HL-60 (cell line): ENCODE measurements around the gene AHRR.
"Not testable (repeated sequence)": the region's sequence is repeated elsewhere in the genome, so short reads cannot be mapped to it uniquely, and the experiment has no call there.

Experiments used
- DNase-seq, 2 experiments: peaks; one replicate each; pipeline ENCODE4 v3.0.0-alpha.2; 2010 to 2020; ENCODE audit warnings: low read depth in 1 of 2, low spot score in 1 of 2
- H3K27ac ChIP-seq: fragments of 250-450 bp; sonication (Bioruptor Pico); replicated peaks from 2 replicates; pipeline ENCODE4 v1.5.1; 2020; ENCODE audit warnings: mild to moderate bottlenecking, moderate library complexity
- H3K27me3 ChIP-seq: fragments of 250-450 bp; sonication (Bioruptor Pico); 2 replicates; pipeline ENCODE4 v1.5.1; 2021; ENCODE audit warnings: mild to moderate bottlenecking, moderate library complexity; ENCODE audit not compliant: insufficient read depth, poor library complexity, severe bottlenecking
- H3K4me3 ChIP-seq: replicated peaks from 2 replicates; pipeline ENCODE4 v1.5.1; 2011; ENCODE audit warnings: mild to moderate bottlenecking, control low read depth, low read length; ENCODE audit not compliant: insufficient read depth
- GABPA ChIP-seq: IDR thresholded peaks from 2 replicates; pipeline ENCODE4 v1.6.1; 2012; ENCODE audit warnings: low read depth
- POLR2AphosphoS5 ChIP-seq: IDR thresholded peaks from 2 replicates; pipeline ENCODE4 v1.6.1; 2012; ENCODE audit warnings: low read depth
- REST ChIP-seq: IDR thresholded peaks from 2 replicates; pipeline ENCODE4 v1.6.1; 2012; ENCODE audit warnings: low read depth; ENCODE audit not compliant: insufficient replicate concordance
- SPI1 ChIP-seq: IDR thresholded peaks from 2 replicates; pipeline ENCODE4 v1.6.1; 2012; ENCODE audit warnings: low read depth, mild to moderate bottlenecking, borderline replicate concordance
- TF ChIP-seq, protein P1 (sequence below): IDR thresholded peaks from one replicate; pipeline ENCODE4 v1.5.1; 2011; ENCODE audit warnings: low read length, control low read depth, inconsistent platforms; ENCODE audit not compliant: insufficient read depth

The AHRR gene

DNA sequence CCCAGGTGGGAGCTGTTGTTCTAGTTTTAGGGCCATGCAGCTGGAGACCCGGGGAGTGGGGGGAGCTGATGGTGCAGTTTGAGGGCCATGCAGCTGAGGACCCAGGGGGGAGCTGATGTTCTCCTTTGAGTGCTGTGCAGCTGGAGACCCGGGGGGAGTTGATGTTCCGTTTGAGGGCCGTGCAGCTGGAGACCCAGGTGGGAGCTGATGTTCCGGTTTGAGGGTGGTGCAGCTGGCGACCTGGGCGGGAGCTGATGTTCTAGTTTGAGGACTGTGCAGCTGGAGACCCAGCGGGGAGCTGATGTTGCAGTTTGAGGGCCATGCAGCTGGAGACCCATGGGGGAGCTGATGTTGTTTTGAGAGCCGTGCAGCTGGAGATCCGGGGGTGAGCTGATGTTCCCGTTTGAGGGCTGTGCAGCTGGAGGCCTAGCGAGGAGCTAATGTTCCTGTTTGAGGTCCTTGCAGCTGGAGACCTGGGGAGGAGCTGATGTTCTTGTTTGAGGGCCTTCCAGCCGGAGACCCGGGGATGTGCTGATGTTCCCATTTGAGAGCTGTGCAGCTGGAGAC lies 35.4 kb upstream of the AHRR start:
- H3K27me3 ChIP-seq: no peaks in the 10 kb centered on the region
- TF ChIP-seq POLR2AphosphoS5: no peak
- TF ChIP-seq SPI1: no peak
- TF ChIP-seq GABPA: no peak
- TF ChIP-seq REST: no peak
- TF ChIP-seq, protein P1, sequence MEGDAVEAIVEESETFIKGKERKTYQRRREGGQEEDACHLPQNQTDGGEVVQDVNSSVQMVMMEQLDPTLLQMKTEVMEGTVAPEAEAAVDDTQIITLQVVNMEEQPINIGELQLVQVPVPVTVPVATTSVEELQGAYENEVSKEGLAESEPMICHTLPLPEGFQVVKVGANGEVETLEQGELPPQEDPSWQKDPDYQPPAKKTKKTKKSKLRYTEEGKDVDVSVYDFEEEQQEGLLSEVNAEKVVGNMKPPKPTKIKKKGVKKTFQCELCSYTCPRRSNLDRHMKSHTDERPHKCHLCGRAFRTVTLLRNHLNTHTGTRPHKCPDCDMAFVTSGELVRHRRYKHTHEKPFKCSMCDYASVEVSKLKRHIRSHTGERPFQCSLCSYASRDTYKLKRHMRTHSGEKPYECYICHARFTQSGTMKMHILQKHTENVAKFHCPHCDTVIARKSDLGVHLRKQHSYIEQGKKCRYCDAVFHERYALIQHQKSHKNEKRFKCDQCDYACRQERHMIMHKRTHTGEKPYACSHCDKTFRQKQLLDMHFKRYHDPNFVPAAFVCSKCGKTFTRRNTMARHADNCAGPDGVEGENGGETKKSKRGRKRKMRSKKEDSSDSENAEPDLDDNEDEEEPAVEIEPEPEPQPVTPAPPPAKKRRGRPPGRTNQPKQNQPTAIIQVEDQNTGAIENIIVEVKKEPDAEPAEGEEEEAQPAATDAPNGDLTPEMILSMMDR: no peak
- DNase-seq: no peak
- no peak overlapping the region for H3K27ac ChIP-seq
- H3K4me3 ChIP-seq: no peak overlapping the region

DNA sequence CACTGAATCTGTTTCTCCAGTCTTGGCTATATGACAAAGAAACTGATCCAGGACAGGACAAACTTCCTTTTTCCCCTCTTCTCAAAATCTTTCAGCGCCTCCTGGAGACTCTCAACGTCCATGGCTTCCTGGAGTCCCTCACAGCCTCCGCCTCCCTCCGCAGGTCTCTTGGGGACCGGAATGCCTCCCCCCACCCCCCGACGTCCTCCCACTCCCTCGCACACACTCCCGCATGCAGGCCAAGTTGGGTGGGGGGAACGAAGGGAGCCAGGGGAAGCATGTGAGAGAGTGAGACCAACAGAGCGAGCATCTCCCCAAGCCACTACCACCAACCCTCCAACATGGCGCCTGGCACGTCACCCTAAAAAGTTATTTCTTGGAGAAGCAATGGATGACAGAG lies 31.3 kb upstream of the AHRR start:
- DNase-seq, H3K27me3 ChIP-seq, H3K4me3 ChIP-seq, H3K27ac ChIP-seq: not testable (repeated sequence)

DNA sequence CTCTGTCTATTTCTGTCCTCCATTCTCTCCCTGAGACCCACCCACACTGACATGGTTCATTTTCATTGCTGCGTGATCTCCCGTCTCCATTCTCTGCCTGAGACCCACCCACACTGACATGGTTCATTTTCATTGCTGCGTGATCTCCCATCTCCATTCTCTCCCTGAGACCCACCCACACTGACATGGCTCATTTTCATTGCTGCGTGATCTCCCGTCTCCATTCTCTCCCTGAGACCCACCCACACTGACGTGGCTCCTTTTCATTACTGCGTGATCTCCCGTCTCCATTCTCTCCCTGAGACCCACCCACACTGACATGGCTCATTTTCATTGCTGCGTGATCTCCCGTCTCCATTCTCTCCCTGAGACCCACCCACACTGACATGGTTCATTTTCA lies 30.2 kb upstream of the AHRR start:
- H3K27me3 ChIP-seq, DNase-seq, H3K4me3 ChIP-seq, H3K27ac ChIP-seq: not testable (repeated sequence)

DNA sequence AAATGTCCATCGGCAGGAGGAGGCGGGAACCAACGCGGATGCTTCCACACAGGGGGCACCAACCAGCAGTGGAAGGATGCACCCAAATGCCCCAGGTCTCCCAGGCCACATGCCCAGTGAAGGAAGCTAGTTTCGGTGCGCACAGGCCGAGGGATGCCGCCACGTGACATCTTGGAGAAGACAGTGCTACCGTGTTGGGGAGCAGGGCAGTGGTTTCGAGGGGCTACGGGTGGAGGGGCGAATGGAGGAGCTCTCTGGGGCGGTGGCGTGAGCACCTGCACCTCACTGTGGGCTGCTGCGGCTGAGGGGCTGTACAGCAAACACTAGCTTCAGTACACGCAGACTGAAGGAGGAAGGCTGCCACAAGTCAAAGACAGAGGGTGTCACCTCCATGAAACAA lies 26.7 kb upstream of the AHRR start:
- not testable (repeated sequence) for H3K4me3 ChIP-seq, H3K27ac ChIP-seq, H3K27me3 ChIP-seq, DNase-seq

- H3K27me3 ChIP-seq, H3K4me3 ChIP-seq, DNase-seq, H3K27ac ChIP-seq: not testable (repeated sequence)
Measured at GRCh38 chr5:296207-296606, 25.3 kb upstream of the AHRR start.

DNA sequence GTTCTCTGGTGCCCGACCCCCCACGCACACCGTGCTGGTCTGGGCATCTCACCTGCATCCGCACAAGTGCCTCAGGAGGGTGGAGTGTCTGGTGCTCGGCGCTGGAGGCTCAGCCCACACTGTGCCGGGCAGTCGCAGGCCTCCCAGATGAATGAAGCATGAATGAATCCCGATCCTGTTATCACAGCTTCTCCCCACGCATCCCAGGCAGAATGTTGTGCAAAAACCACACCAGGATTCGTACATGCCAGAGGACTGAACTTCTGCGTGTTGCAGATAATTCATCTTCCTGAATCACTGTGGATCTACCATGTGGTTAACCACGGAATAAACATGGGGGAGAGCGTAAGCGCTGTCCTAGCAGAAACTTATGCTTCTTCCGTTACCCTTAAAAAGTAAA lies 24.6 kb upstream of the AHRR start:
- not testable (repeated sequence) for DNase-seq, H3K27me3 ChIP-seq, H3K4me3 ChIP-seq, H3K27ac ChIP-seq

GRCh38 chr5:297448-297847 lies 24.1 kb upstream of the AHRR start:
- H3K4me3 ChIP-seq, DNase-seq, H3K27ac ChIP-seq, H3K27me3 ChIP-seq: not testable (repeated sequence)

GRCh38 chr5:297991-298736 lies 23.4 kb upstream of the AHRR start:
- not testable (repeated sequence) for H3K27ac ChIP-seq, H3K4me3 ChIP-seq, DNase-seq, H3K27me3 ChIP-seq
